Trophoblast cell (in vitro differentiated cells and primary cell): ENCODE measurements around the gene RTN1.

Experiments used
- DNase-seq, 2 donors: peaks; one replicate each; pipeline ENCODE4 v3.0.0-alpha.2; 2016
- H2AFZ ChIP-seq: 2 replicates; pipeline ENCODE4 v1.6.1; 2013; ENCODE audit warnings: low read length, moderate library complexity, mild to moderate bottlenecking; ENCODE audit not compliant: insufficient read depth, poor library complexity
- H2AK5ac ChIP-seq: 2 replicates; pipeline ENCODE4 v1.6.1; 2013; ENCODE audit warnings: mild to moderate bottlenecking, low read length
- H2BK120ac ChIP-seq: 2 replicates; pipeline ENCODE4 v1.6.1; 2013; ENCODE audit warnings: low read length, mild to moderate bottlenecking, moderate library complexity; ENCODE audit not compliant: insufficient read depth, poor library complexity
- H2BK12ac ChIP-seq: 2 replicates; pipeline ENCODE4 v1.6.1; 2013; ENCODE audit warnings: mild to moderate bottlenecking, low read length, moderate library complexity
- H2BK5ac ChIP-seq: 2 replicates; pipeline ENCODE4 v1.6.1; 2013; ENCODE audit warnings: low read length, low read depth, moderate library complexity, mild to moderate bottlenecking; ENCODE audit not compliant: poor library complexity
- H3K14ac ChIP-seq: 2 replicates; pipeline ENCODE4 v1.6.1; 2013; ENCODE audit warnings: mild to moderate bottlenecking, low read length
- H3K18ac ChIP-seq: 2 replicates; pipeline ENCODE4 v1.6.1; 2013; ENCODE audit warnings: mild to moderate bottlenecking, low read length
- H3K23ac ChIP-seq: 2 replicates; pipeline ENCODE4 v1.6.1; 2013; ENCODE audit warnings: low read length
- H3K27ac ChIP-seq: 2 replicates; pipeline ENCODE4 v1.5.1; 2013; ENCODE audit warnings: low read depth, mild to moderate bottlenecking, inconsistent platforms, low read length, moderate library complexity
- H3K27me3 ChIP-seq: 2 replicates; pipeline ENCODE4 v1.6.1; 2013; ENCODE audit warnings: inconsistent platforms, mild to moderate bottlenecking, low read length, moderate library complexity; ENCODE audit not compliant: insufficient read depth
- H3K36me3 ChIP-seq, 2 experiments: 1 replicate in 1 of 2; 2 replicates in 1 of 2; pipeline ENCODE4 v1.6.1; 2013; ENCODE audit warnings: low read length in 2 of 2, mild to moderate bottlenecking in 2 of 2, moderate library complexity in 1 of 2; ENCODE audit not compliant: insufficient read depth in 2 of 2, control insufficient read depth in 1 of 2
- H3K4ac ChIP-seq: 2 replicates; pipeline ENCODE4 v1.6.1; 2013; ENCODE audit warnings: low read depth, mild to moderate bottlenecking, low read length, moderate library complexity
- H3K4me1 ChIP-seq, 2 experiments: 1 replicate in 1 of 2; 2 replicates in 1 of 2; pipeline ENCODE4 v1.6.1; 2013; ENCODE audit warnings: low read length in 2 of 2, mild to moderate bottlenecking in 2 of 2, moderate library complexity in 1 of 2; ENCODE audit not compliant: insufficient read depth in 2 of 2, control insufficient read depth in 1 of 2
- H3K4me2 ChIP-seq: 2 replicates; pipeline ENCODE4 v1.6.1; 2013; ENCODE audit warnings: inconsistent platforms, mild to moderate bottlenecking, low read length, moderate library complexity
- H3K4me3 ChIP-seq: 2 replicates; pipeline ENCODE4 v1.5.1; 2013; ENCODE audit warnings: mild to moderate bottlenecking, low read depth, low read length, inconsistent platforms
- H3K79me1 ChIP-seq: one replicate; pipeline ENCODE4 v1.6.1; 2013; ENCODE audit warnings: low read length
- H3K79me2 ChIP-seq: 2 replicates; pipeline ENCODE4 v1.6.1; 2013; ENCODE audit warnings: low read length, mild to moderate bottlenecking; ENCODE audit not compliant: control insufficient read depth, insufficient read depth, poor library complexity
- H3K9ac ChIP-seq: 2 replicates; pipeline ENCODE4 v1.6.1; 2013; ENCODE audit warnings: mild to moderate bottlenecking, low read length
- H3K9me3 ChIP-seq: 2 replicates; pipeline ENCODE4 v1.6.1; 2013; ENCODE audit warnings: low read depth, mild to moderate bottlenecking, control low read depth, inconsistent platforms, low read length; ENCODE audit not compliant: insufficient read depth
- H4K12ac ChIP-seq: 2 replicates; pipeline ENCODE4 v1.6.1; 2013; ENCODE audit warnings: low read depth, mild to moderate bottlenecking, low read length, moderate library complexity
- H4K8ac ChIP-seq: 2 replicates; pipeline ENCODE4 v1.6.1; 2013; ENCODE audit warnings: low read depth, mild to moderate bottlenecking, low read length, moderate library complexity
- H4K91ac ChIP-seq: one replicate; pipeline ENCODE4 v1.6.1; 2013; ENCODE audit warnings: low read depth, mild to moderate bottlenecking, low read length, moderate library complexity
- WGBS: extraction: QIAGEN DNeasy Blood & Tissue Kit; methylation state at CpG from one replicate; pipeline ENCODE4 v1.1.7; 2013; ENCODE audit warnings: missing lambda C conversion rate; ENCODE audit not compliant: insufficient read length, insufficient coverage; ENCODE audit errors: extremely low coverage; 5-methylcytosine and 5-hydroxymethylcytosine counted together

The RTN1 gene

DNA sequence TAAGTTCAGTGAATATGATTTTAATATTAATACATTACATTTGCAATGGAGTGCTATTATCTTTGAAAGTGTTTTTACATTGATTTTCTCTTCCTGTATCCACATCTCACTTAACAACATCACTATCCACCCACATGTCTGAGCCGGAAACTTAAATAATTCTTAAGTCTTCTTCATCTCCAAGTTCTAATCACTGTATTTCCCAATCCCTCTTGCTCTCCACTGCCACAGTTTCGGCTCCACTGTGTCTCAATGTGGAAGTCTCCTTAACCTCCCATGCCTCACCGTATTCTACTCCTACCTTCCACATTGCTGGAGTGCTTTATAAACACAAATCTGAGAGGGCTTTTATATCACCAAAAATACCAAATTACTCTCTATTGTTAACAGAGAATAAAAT, 25.3 kb downstream of the RTN1 start:
- no peaks in the 10 kb centered on the region for H3K4me1 ChIP-seq
- no peaks in the 10 kb centered on the region for H3K36me3 ChIP-seq
- no peak overlapping the region for H2BK5ac ChIP-seq
- no peaks in the 10 kb centered on the region for H3K79me2 ChIP-seq
- no peak overlapping the region for H3K27ac ChIP-seq
- no peaks in the 10 kb centered on the region for H3K27me3 ChIP-seq
- no peaks in the 10 kb centered on the region for H3K9me3 ChIP-seq
- H4K8ac ChIP-seq = no peak overlapping the region
- WGBS = no CpG with 5 or more reads among the region's 3 CpGs
- no peak overlapping the region for H3K23ac ChIP-seq
- no peak overlapping the region for H3K18ac ChIP-seq
- H2BK120ac ChIP-seq = no peak overlapping the region
- no peak overlapping the region for H3K4me3 ChIP-seq
- no peak for DNase-seq
- H2BK12ac ChIP-seq = no peak overlapping the region
- no peak overlapping the region for H2AFZ ChIP-seq
- no peaks in the 10 kb centered on the region for H3K79me1 ChIP-seq
- H3K4me2 ChIP-seq = no peak overlapping the region
- no peak overlapping the region for H4K91ac ChIP-seq
- no peak overlapping the region for H4K12ac ChIP-seq
- H2AK5ac ChIP-seq = no peak overlapping the region
- H3K14ac ChIP-seq = no peak overlapping the region
- no peak overlapping the region for H3K9ac ChIP-seq
- H3K4ac ChIP-seq = no peak overlapping the region

DNA sequence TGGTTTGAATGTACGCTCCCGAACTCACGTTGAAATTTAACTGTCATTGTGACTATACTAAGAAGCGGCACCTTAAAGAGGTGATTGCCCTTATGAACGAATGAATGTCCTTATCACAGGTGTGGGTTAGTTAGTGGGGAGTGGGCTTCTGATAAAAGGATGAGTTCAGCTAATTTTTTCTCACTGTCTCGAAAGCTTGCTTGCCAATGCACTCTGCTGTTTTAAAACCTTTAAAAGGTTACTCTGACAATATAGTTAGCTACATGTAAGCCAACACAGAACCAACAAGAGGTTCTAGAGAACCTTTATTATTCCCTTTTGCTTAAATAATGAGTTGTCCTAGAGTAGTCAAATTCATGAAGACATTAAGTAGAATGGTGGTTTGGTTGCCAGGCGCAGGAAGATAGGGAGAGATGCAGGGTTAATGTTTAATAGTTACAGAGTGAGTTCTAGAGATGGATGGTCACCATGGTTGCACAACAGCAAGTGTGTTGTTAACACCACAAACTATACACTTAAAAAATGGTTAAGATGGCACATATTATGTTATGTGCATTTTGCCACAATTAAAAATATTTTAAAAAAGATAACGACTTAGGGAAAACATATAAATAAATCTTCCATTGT, 26.3 kb downstream of the RTN1 start:
- H2BK12ac ChIP-seq = no peak overlapping the region
- no peaks in the 10 kb centered on the region for H3K36me3 ChIP-seq
- H3K4ac ChIP-seq = no peak overlapping the region
- H2BK5ac ChIP-seq = no peak overlapping the region
- no peak overlapping the region for H4K8ac ChIP-seq
- H3K4me3 ChIP-seq = no peak overlapping the region
- no peak overlapping the region for H3K18ac ChIP-seq
- no peaks in the 10 kb centered on the region for H3K27me3 ChIP-seq
- DNase-seq = no peak
- H3K4me2 ChIP-seq = no peak overlapping the region
- H3K4me1 ChIP-seq = no peaks in the 10 kb centered on the region
- H3K79me2 ChIP-seq = no peaks in the 10 kb centered on the region
- WGBS = no CpG with 5 or more reads among the region's 8 CpGs
- no peak overlapping the region for H2AFZ ChIP-seq
- no peak overlapping the region for H3K23ac ChIP-seq
- no peak overlapping the region for H3K27ac ChIP-seq
- H4K91ac ChIP-seq = no peak overlapping the region
- H3K9ac ChIP-seq = no peak overlapping the region
- H4K12ac ChIP-seq = no peak overlapping the region
- no peaks in the 10 kb centered on the region for H3K79me1 ChIP-seq
- no peak overlapping the region for H2BK120ac ChIP-seq
- H3K14ac ChIP-seq = no peak overlapping the region
- H2AK5ac ChIP-seq = no peak overlapping the region
- no peaks in the 10 kb centered on the region for H3K9me3 ChIP-seq

DNA sequence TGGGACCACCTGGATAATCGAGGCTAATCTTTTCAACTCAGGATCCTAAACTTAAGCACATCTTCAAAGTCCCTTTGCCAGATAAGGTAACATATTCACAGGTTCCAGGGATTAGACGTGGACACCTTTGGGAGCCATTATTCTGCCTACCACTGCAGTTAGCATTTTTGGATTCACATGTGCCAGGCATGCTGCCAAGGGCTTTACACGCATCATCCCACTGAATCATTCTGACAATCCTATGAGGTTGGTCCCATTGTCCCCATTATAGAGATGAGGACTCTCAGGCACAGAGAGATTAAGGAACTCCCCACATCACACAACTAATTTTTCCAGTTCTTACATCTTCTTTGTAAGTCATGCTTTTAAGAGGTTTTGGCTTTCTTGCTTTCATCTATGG, 34.5 kb downstream of the RTN1 start:
- H3K4ac ChIP-seq = no peak overlapping the region
- no peaks in the 10 kb centered on the region for H3K79me1 ChIP-seq
- WGBS = no CpG with 5 or more reads among the region's 3 CpGs
- no peaks in the 10 kb centered on the region for H3K27me3 ChIP-seq
- no peaks in the 10 kb centered on the region for H3K9me3 ChIP-seq
- no peaks in the 10 kb centered on the region for H3K4me1 ChIP-seq
- no peak overlapping the region for H2AFZ ChIP-seq
- no peaks in the 10 kb centered on the region for H3K79me2 ChIP-seq
- H3K4me3 ChIP-seq = no peak overlapping the region
- H3K14ac ChIP-seq = no peak overlapping the region
- H3K9ac ChIP-seq = no peak overlapping the region
- no peak overlapping the region for H3K18ac ChIP-seq
- H2BK5ac ChIP-seq = no peak overlapping the region
- DNase-seq = no peak
- H3K36me3 ChIP-seq = no peaks in the 10 kb centered on the region
- no peak overlapping the region for H2AK5ac ChIP-seq
- H3K23ac ChIP-seq = no peak overlapping the region
- H2BK12ac ChIP-seq = no peak overlapping the region
- H2BK120ac ChIP-seq = no peak overlapping the region
- H4K91ac ChIP-seq = no peak overlapping the region
- no peak overlapping the region for H3K4me2 ChIP-seq
- H4K12ac ChIP-seq = no peak overlapping the region
- H3K27ac ChIP-seq = no peak overlapping the region
- H4K8ac ChIP-seq = no peak overlapping the region

DNA sequence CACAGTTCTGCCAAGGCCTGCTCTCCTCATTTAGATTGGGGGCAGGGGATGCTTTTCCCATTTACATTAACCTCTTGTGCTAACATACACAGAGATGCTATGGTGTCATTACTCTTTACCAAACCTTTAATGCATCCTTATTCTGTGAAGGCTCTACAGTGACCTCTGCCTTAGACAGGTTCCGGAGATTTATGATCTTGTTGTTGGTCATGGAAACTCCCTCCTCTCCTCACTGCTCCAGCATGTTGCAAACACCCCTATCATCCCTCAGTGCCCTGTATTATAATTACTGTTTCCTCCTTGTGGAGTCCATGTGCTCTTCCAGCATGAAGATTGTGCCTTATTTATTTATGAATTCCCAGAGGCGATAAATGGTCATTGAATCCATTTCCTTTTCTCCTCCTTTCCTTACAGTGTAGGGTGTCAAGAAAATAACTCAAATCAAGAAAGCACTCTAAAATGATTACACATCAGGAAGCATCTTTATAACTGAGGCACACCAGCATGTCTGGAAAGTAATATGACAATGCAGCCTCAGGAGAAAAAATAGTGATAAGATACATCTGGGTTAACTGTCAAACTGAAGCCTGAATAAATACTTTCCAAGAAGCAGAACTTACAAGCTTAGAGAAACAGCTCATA, 37.8 kb downstream of the RTN1 start:
- no CpG with 5 or more reads among the region's 2 CpGs for WGBS
- no peak overlapping the region for H2BK5ac ChIP-seq
- no peak overlapping the region for H2BK120ac ChIP-seq

More for the DNA sequence above, 37.8 kb downstream of the RTN1 start:
- Histone ChIP-seq H3K4me3 (no peak overlapping the region), H4K91ac (no peak overlapping the region), H2AK5ac (no peak overlapping the region), H4K12ac (no peak overlapping the region), H3K79me2 (no peaks in the 10 kb centered on the region), H2BK12ac (no peak overlapping the region), H3K36me3 (no peaks in the 10 kb centered on the region), H3K14ac (no peak overlapping the region), H3K27ac (no peak overlapping the region), H3K9me3 (no peaks in the 10 kb centered on the region), H2AFZ (no peak overlapping the region), H3K4me2 (no peak overlapping the region), H3K4ac (no peak overlapping the region), H3K9ac (no peak overlapping the region), H3K79me1 (no peaks in the 10 kb centered on the region), H4K8ac (no peak overlapping the region), H3K4me1 (no peaks in the 10 kb centered on the region), H3K18ac (no peak overlapping the region), H3K27me3 (no peaks in the 10 kb centered on the region), H3K23ac (no peak overlapping the region)
- DNase-seq = no peak
